Measurements from ENCODE around the gene PHYHD1. TPM values are rescaled to one million over a fixed set of nuclear protein-coding genes. Genes with fewer than 3 reads are reported as not detected.

Gene PHYHD1
- total and polyA plus RNA-seq, 10 of the 15 experiments (the other 5 are each of a cell fraction or from before 2014, with no cell fraction given): 0.09 to 0.17 TPM; not detected in 8

DNA sequence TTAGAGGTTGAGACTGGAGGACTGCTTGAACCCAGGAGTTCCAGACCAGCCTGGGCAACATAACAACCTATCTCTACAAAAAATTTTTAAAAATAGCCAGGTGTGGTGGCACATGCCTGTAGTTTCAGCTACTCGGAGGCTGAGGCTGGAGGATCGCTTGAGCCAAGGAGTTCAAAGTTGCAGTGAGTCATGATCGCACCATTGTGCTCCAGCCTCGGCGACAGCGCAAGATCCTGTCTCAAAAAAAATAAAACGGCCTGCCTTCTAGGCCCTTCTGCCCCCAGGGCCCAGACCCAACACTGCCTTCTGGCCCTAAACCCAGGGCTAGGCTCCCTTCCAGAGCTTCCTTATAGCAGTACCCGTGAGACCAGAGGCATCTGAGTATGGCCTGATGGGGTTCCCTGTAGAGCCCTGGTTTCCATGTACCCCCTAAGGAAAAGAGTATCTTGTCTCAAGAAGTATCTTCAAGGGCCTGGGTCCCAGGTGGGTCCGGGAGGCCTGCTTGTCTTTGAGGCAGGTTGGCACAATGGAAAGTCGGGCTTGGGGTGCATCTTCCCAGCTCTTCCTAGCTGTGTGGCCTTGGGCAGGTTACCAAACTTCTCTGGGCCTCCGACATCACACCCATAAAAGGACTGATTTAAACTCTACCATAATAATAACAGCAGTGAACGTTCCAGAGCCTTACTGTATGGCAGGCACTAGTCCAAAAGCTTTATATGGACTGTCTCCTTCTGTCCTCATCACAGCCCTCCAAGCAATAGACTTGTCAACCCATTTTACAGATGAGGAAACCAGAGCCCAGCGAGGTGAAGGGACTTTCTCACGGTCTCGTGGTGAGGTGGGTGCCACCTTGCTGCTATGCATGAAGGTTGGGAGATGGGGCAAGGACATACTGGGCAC is 29.2 kb upstream of the PHYHD1 start:
- ChIA-PET CTCF (interaction anchor here (1.4 kb wide), 1 partner anchor 37 kb away, joined by 4 read pairs; no protein-coding TSS in a partner anchor), SMC1A (ENCODE audit: uncharacterized antibody, unreplicated experiment) (no interaction called here)
- TF ChIP-seq, protein P1, sequence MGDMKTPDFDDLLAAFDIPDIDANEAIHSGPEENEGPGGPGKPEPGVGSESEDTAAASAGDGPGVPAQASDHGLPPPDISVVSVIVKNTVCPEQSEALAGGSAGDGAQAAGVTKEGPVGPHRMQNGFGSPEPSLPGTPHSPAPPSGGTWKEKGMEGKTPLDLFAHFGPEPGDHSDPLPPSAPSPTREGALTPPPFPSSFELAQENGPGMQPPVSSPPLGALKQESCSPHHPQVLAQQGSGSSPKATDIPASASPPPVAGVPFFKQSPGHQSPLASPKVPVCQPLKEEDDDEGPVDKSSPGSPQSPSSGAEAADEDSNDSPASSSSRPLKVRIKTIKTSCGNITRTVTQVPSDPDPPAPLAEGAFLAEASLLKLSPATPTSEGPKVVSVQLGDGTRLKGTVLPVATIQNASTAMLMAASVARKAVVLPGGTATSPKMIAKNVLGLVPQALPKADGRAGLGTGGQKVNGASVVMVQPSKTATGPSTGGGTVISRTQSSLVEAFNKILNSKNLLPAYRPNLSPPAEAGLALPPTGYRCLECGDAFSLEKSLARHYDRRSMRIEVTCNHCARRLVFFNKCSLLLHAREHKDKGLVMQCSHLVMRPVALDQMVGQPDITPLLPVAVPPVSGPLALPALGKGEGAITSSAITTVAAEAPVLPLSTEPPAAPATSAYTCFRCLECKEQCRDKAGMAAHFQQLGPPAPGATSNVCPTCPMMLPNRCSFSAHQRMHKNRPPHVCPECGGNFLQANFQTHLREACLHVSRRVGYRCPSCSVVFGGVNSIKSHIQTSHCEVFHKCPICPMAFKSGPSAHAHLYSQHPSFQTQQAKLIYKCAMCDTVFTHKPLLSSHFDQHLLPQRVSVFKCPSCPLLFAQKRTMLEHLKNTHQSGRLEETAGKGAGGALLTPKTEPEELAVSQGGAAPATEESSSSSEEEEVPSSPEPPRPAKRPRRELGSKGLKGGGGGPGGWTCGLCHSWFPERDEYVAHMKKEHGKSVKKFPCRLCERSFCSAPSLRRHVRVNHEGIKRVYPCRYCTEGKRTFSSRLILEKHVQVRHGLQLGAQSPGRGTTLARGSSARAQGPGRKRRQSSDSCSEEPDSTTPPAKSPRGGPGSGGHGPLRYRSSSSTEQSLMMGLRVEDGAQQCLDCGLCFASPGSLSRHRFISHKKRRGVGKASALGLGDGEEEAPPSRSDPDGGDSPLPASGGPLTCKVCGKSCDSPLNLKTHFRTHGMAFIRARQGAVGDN (IDR thresholded peaks at IDR 0.05): no peak
- TF ChIP-seq SMAD5 (IDR thresholded peaks at IDR 0.05; ENCODE audit: low read depth): no peak
- TF ChIP-seq, protein P2, sequence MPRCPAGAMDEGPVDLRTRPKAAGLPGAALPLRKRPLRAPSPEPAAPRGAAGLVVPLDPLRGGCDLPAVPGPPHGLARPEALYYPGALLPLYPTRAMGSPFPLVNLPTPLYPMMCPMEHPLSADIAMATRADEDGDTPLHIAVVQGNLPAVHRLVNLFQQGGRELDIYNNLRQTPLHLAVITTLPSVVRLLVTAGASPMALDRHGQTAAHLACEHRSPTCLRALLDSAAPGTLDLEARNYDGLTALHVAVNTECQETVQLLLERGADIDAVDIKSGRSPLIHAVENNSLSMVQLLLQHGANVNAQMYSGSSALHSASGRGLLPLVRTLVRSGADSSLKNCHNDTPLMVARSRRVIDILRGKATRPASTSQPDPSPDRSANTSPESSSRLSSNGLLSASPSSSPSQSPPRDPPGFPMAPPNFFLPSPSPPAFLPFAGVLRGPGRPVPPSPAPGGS (IDR thresholded peaks at IDR 0.05; ENCODE audit: borderline replicate concordance, insufficient read depth, low read depth, low read length, poor library complexity, severe bottlenecking): peak; percentile 92
- TF ChIP-seq E4F1 (IDR thresholded peaks at IDR 0.05; ENCODE audit: borderline replicate concordance, partially characterized antibody): no peak
- TF ChIP-seq FOXM1 (IDR thresholded peaks at IDR 0.05; ENCODE audit: low read depth, low read length): no peak
- TF ChIP-seq NBN (IDR thresholded peaks at IDR 0.05): no peak
- TF ChIP-seq STAT3 (IDR thresholded peaks at IDR 0.05; ENCODE audit: low read depth, low read length): no peak
- no peak for TF ChIP-seq ESRRA (IDR thresholded peaks at IDR 0.05; ENCODE audit: low read length)
- TF ChIP-seq PAX8 (IDR thresholded peaks at IDR 0.05): no peak
- TF ChIP-seq, protein P3, sequence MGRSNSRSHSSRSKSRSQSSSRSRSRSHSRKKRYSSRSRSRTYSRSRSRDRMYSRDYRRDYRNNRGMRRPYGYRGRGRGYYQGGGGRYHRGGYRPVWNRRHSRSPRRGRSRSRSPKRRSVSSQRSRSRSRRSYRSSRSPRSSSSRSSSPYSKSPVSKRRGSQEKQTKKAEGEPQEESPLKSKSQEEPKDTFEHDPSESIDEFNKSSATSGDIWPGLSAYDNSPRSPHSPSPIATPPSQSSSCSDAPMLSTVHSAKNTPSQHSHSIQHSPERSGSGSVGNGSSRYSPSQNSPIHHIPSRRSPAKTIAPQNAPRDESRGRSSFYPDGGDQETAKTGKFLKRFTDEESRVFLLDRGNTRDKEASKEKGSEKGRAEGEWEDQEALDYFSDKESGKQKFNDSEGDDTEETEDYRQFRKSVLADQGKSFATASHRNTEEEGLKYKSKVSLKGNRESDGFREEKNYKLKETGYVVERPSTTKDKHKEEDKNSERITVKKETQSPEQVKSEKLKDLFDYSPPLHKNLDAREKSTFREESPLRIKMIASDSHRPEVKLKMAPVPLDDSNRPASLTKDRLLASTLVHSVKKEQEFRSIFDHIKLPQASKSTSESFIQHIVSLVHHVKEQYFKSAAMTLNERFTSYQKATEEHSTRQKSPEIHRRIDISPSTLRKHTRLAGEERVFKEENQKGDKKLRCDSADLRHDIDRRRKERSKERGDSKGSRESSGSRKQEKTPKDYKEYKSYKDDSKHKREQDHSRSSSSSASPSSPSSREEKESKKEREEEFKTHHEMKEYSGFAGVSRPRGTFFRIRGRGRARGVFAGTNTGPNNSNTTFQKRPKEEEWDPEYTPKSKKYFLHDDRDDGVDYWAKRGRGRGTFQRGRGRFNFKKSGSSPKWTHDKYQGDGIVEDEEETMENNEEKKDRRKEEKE (IDR thresholded peaks at IDR 0.05): no peak
- TF ChIP-seq TAF1 (IDR thresholded peaks at IDR 0.05; ENCODE audit: borderline replicate concordance, low read depth, low read length): no peak

More for the DNA sequence above, 29.2 kb upstream of the PHYHD1 start:
- no peaks in the 10 kb centered on the region for H3K27me3 ChIP-seq (replicated peaks in 1 of 2; ENCODE audit: control insufficient read depth in 2 of 2, insufficient read depth in 2 of 2, low read length in 1 of 2)
- no peak overlapping the region for H2AFZ ChIP-seq (ENCODE audit: control insufficient read depth, low read depth, low read length)
- H3K36me3 ChIP-seq (ENCODE audit: control insufficient read depth in 2 of 2, insufficient read depth in 2 of 2, low read length in 1 of 2): peaks cover 3 to 14% of the 10 kb centered on the region in 2 experiments; a peak in 3 of 4 replicates
- intact Hi-C loops (cut with micrococcal nuclease; ENCODE audit: unreplicated experiment) (no loop called here), in situ Hi-C loops (cut with MboI) (no loop called here)
- no peak overlapping the region for H3K27ac ChIP-seq (ENCODE audit: control insufficient read depth, insufficient read depth)
- no peak overlapping the region for H3K4me2 ChIP-seq (ENCODE audit: control insufficient read depth, insufficient read depth)
- H3K9me3 ChIP-seq (replicated peaks; ENCODE audit: control insufficient read depth, insufficient read depth, low read length): no peaks in the 10 kb centered on the region
- no peaks in the 10 kb centered on the region for H3K79me2 ChIP-seq (ENCODE audit: control insufficient read depth, insufficient read depth, low read length)
- 90% methylated on average over 15 of the region's 15 CpGs for WGBS (ENCODE audit: insufficient coverage, insufficient replicate concordance, low lambda C conversion rate, missing lambda C conversion rate)
- ChIA-PET RAD21 (ENCODE audit: unreplicated experiment) (no interaction called here), POLR2A (interaction anchor here (0.6 kb wide), 2 partner anchors 11 to 838 kb away, joined by 3 read pairs; no protein-coding TSS in a partner anchor)
- no peaks in the 10 kb centered on the region for H4K20me1 ChIP-seq (ENCODE audit: control insufficient read depth, insufficient read depth)
- no peak for FAIRE-seq
- ATAC-seq: no peak
- H3K4me3 ChIP-seq: no peak overlapping the region
- no TSS peak for BruUV-seq (replicated peaks)
- no peak for DNase-seq (ENCODE audit: low read depth, low spot score)
- H3K9ac ChIP-seq (ENCODE audit: control insufficient read depth, insufficient read depth, low read length): no peak overlapping the region
- H3K4me1 ChIP-seq (ENCODE audit: control insufficient read depth, insufficient read depth, low read length): no peaks in the 10 kb centered on the region
